Ishikawa (cell line): Measurements from ENCODE around the gene GNG7.

Experiments
- CEBPB ChIP-seq: IDR thresholded peaks from 2 replicates; pipeline ENCODE4 v1.6.1; 2012
- CREB1 ChIP-seq: IDR thresholded peaks from 2 replicates; pipeline ENCODE4 v1.6.1; 2012; ENCODE audit warnings: low read depth
- EGR1 ChIP-seq: IDR thresholded peaks from 2 replicates; pipeline ENCODE4 v1.6.1; 2012
- EP300 ChIP-seq: IDR thresholded peaks from 2 replicates; pipeline ENCODE4 v1.6.1; 2012; ENCODE audit warnings: borderline replicate concordance
- FOXM1 ChIP-seq: IDR thresholded peaks from 2 replicates; pipeline ENCODE4 v1.6.1; 2012; ENCODE audit warnings: low read depth, borderline replicate concordance
- RAD21 ChIP-seq: IDR thresholded peaks from 2 replicates; pipeline ENCODE4 v1.6.1; 2012; ENCODE audit warnings: low read depth
- TAF1 ChIP-seq: IDR thresholded peaks from 2 replicates; pipeline ENCODE4 v1.6.1; 2012; ENCODE audit warnings: low read depth, mild to moderate bottlenecking
- TCF12 ChIP-seq: IDR thresholded peaks from 2 replicates; pipeline ENCODE4 v1.6.1; 2012; ENCODE audit warnings: low read depth
- TEAD4 ChIP-seq: IDR thresholded peaks from 2 replicates; pipeline ENCODE4 v1.6.1; 2012
- YY1 ChIP-seq: IDR thresholded peaks from 2 replicates; pipeline ENCODE4 v1.6.1; 2012; ENCODE audit warnings: low read depth
- ZBTB7A ChIP-seq: IDR thresholded peaks from 2 replicates; pipeline ENCODE4 v1.6.1; 2012; ENCODE audit warnings: low read depth
- TF ChIP-seq, protein P1 (sequence below): IDR thresholded peaks from 2 replicates; pipeline ENCODE4 v1.6.1; 2012; ENCODE audit warnings: low read depth, mild to moderate bottlenecking
- TF ChIP-seq, protein P2 (sequence below): IDR thresholded peaks from 2 replicates; pipeline ENCODE4 v1.6.1; 2012
- TF ChIP-seq, protein P3 (sequence below): IDR thresholded peaks from 2 replicates; pipeline ENCODE4 v1.6.1; 2012

DNA sequence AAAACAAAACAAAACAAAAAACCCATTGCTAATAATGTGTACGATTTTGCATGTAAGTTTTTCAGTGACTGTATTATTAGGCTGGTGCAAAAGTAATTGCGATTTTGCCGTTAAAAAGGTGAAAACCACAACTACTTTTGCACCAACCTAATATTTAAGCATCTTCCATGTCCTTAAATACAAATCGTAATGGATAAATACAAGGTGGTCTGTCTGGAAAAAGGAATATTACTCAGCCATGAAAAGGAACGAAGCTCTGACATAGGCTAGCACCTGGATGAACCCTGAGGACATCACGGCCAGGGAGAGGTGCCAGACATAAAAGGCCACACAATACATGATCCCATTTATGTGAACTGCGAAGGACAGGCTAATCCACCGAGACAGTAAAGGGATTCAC lies 193.4 kb downstream of the GNG7 start:
- TF ChIP-seq, protein P1, sequence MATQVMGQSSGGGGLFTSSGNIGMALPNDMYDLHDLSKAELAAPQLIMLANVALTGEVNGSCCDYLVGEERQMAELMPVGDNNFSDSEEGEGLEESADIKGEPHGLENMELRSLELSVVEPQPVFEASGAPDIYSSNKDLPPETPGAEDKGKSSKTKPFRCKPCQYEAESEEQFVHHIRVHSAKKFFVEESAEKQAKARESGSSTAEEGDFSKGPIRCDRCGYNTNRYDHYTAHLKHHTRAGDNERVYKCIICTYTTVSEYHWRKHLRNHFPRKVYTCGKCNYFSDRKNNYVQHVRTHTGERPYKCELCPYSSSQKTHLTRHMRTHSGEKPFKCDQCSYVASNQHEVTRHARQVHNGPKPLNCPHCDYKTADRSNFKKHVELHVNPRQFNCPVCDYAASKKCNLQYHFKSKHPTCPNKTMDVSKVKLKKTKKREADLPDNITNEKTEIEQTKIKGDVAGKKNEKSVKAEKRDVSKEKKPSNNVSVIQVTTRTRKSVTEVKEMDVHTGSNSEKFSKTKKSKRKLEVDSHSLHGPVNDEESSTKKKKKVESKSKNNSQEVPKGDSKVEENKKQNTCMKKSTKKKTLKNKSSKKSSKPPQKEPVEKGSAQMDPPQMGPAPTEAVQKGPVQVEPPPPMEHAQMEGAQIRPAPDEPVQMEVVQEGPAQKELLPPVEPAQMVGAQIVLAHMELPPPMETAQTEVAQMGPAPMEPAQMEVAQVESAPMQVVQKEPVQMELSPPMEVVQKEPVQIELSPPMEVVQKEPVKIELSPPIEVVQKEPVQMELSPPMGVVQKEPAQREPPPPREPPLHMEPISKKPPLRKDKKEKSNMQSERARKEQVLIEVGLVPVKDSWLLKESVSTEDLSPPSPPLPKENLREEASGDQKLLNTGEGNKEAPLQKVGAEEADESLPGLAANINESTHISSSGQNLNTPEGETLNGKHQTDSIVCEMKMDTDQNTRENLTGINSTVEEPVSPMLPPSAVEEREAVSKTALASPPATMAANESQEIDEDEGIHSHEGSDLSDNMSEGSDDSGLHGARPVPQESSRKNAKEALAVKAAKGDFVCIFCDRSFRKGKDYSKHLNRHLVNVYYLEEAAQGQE: no peak
- TF ChIP-seq, protein P2, sequence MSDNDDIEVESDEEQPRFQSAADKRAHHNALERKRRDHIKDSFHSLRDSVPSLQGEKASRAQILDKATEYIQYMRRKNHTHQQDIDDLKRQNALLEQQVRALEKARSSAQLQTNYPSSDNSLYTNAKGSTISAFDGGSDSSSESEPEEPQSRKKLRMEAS: no peak
- TF ChIP-seq YY1 (no peak), TEAD4 (no peak), CREB1 (no peak), EP300 (no peak), CEBPB (no peak), RAD21 (no peak), TAF1 (no peak), TCF12 (no peak), EGR1 (no peak), FOXM1 (no peak), ZBTB7A (no peak)
- TF ChIP-seq, protein P3, sequence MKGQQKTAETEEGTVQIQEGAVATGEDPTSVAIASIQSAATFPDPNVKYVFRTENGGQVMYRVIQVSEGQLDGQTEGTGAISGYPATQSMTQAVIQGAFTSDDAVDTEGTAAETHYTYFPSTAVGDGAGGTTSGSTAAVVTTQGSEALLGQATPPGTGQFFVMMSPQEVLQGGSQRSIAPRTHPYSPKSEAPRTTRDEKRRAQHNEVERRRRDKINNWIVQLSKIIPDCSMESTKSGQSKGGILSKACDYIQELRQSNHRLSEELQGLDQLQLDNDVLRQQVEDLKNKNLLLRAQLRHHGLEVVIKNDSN: no peak
